Neural progenitor cell (in vitro differentiated cells): ENCODE data around the gene SCYGR1. TPM values are rescaled to one million over a fixed set of nuclear protein-coding genes. Genes with fewer than 3 reads are reported as not detected.
"Not testable (repeated sequence)": the region's sequence is repeated elsewhere in the genome, so short reads cannot be mapped to it uniquely, and the experiment has no call there.

Experiments
- DNase-seq: peaks from one replicate; pipeline ENCODE4 v3.0.0-alpha.2; 2016; ENCODE audit warnings: low spot score
- H2AFZ ChIP-seq: fragments of 200-600 bp; sonication (generic); replicated peaks from 2 replicates; pipeline ENCODE4 v1.6.1; 2016; ENCODE audit warnings: antibody characterized with exemption
- H3F3A ChIP-seq: fragments of 200-600 bp; sonication (generic); 2 replicates; pipeline ENCODE4 v1.6.1; 2016; ENCODE audit warnings: antibody characterized with exemption, low read depth
- H3K27ac ChIP-seq: fragments of 200-600 bp; sonication (generic); 2 replicates; pipeline ENCODE4 v1.5.1; 2016; ENCODE audit warnings: mild to moderate bottlenecking
- H3K27me3 ChIP-seq: fragments of 200-600 bp; sonication (generic); 2 replicates; pipeline ENCODE4 v1.6.1; 2016; ENCODE audit warnings: mild to moderate bottlenecking, moderate library complexity
- H3K36me3 ChIP-seq: fragments of 200-600 bp; sonication (generic); 2 replicates; pipeline ENCODE4 v1.5.1; 2016
- H3K4me1 ChIP-seq: fragments of 200-600 bp; sonication (generic); 2 replicates; pipeline ENCODE4 v1.6.1; 2016; ENCODE audit warnings: mixed run types
- H3K4me2 ChIP-seq: fragments of 200-600 bp; sonication (generic); 2 replicates; pipeline ENCODE4 v1.6.1; 2016
- H3K4me3 ChIP-seq: fragments of 200-600 bp; sonication (generic); 2 replicates; pipeline ENCODE4 v1.5.1; 2016
- H3K79me2 ChIP-seq: fragments of 200-600 bp; sonication (generic); 2 replicates; pipeline ENCODE4 v1.6.1; 2016; ENCODE audit warnings: low read depth
- H3K9ac ChIP-seq: fragments of 200-600 bp; sonication (generic); 2 replicates; pipeline ENCODE4 v1.6.1; 2016
- H3K9me3 ChIP-seq: fragments of 200-600 bp; sonication (generic); 2 replicates; pipeline ENCODE4 v1.5.1; 2016; ENCODE audit warnings: low read depth
- H4K20me1 ChIP-seq: fragments of 200-600 bp; sonication (generic); 2 replicates; pipeline ENCODE4 v1.6.1; 2016; ENCODE audit warnings: low read depth
- H3K27ac Mint-ChIP-seq: 3 replicates; pipeline ENCODE4 v1.8.0; 2021; ENCODE audit warnings: mixed read lengths
- H3K27me3 Mint-ChIP-seq: 2 replicates; pipeline ENCODE4 v1.8.0; 2022; ENCODE audit warnings: low read depth, mild to moderate bottlenecking, inconsistent platforms, moderate library complexity, mixed read lengths; ENCODE audit not compliant: insufficient read depth
- H3K36me3 Mint-ChIP-seq: 3 replicates; pipeline ENCODE4 v1.8.0; 2021; ENCODE audit warnings: mixed read lengths
- H3K4me1 Mint-ChIP-seq: 3 replicates; pipeline ENCODE4 v1.8.0; 2021; ENCODE audit warnings: mixed read lengths
- H3K4me3 Mint-ChIP-seq: 3 replicates; pipeline ENCODE4 v1.8.0; 2021; ENCODE audit warnings: mild to moderate bottlenecking, moderate library complexity, mixed read lengths
- H3K9me3 Mint-ChIP-seq: 3 replicates; pipeline ENCODE4 v1.8.0; 2020; ENCODE audit warnings: mixed read lengths
- CTCF ChIP-seq: fragments of 200-600 bp; sonication (generic); IDR thresholded peaks from 2 replicates; pipeline ENCODE4 v1.5.1; 2017; ENCODE audit warnings: antibody characterized with exemption, mild to moderate bottlenecking
- EZH2 ChIP-seq: fragments of 200-600 bp; sonication (generic); IDR thresholded peaks from 2 replicates; pipeline ENCODE4 v1.6.1; 2017; ENCODE audit warnings: antibody characterized with exemption, mild to moderate bottlenecking, moderate library complexity
- EZH2phosphoT487 ChIP-seq: fragments of 200-600 bp; sonication (generic); IDR thresholded peaks from 2 replicates; pipeline ENCODE4 v1.6.1; 2017; ENCODE audit warnings: antibody characterized with exemption
- total RNA-seq: library from RNA; depleted of rRNA; stranded (reverse); fragments of >200 nt; gene quantifications from 2 replicates; pipeline ENCODE4 v1.2.3, GENCODE V29; 2015; ENCODE audit warnings: low replicate concordance

SCYGR1 gene
- total RNA-seq, 1 donor from 2014 or later = not detected

DNA sequence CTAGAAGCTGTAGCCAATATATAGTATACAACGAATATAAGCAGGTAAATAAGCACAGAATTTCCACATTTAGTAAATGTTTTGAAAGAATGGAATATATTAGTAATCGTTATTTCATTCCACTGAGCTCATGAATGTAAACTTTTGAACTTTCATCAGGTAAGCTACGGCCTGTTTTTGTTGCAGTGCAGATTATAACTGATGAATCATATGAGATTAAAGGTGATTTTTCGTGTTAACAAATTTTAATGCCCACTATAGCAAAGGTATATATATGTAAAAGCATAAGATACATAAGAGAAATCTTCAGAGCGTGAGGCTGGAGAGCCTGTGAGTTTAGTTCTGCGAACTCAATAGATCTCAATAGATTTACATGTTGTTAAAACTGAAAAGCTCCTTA is 1.1 kb downstream of the SCYGR1 start:
- Histone ChIP-seq H3K4me3 (no peak overlapping the region), H3K27ac (no peak overlapping the region), H3K9ac (no peak overlapping the region), H3K79me2 (no peaks in the 10 kb centered on the region), H2AFZ (no peak overlapping the region), H3K9me3 (no peaks in the 10 kb centered on the region), H3K27me3 (no peaks in the 10 kb centered on the region), H4K20me1 (no peaks in the 10 kb centered on the region), H3K4me2 (no peak overlapping the region), H3K36me3 (no peaks in the 10 kb centered on the region), H3F3A (no peaks in the 10 kb centered on the region), H3K4me1 (no peaks in the 10 kb centered on the region)
- no peak for DNase-seq
- H3K4me1 Mint-ChIP-seq = no peaks in the 10 kb centered on the region
- no peak overlapping the region for H3K27ac Mint-ChIP-seq
- H3K27me3 Mint-ChIP-seq = peaks cover 2% of the 10 kb centered on the region
- no peaks in the 10 kb centered on the region for H3K36me3 Mint-ChIP-seq
- TF ChIP-seq EZH2 (no peak), EZH2phosphoT487 (no peak), CTCF (no peak)
- H3K4me3 Mint-ChIP-seq = no peak overlapping the region
- H3K9me3 Mint-ChIP-seq = no peaks in the 10 kb centered on the region

DNA sequence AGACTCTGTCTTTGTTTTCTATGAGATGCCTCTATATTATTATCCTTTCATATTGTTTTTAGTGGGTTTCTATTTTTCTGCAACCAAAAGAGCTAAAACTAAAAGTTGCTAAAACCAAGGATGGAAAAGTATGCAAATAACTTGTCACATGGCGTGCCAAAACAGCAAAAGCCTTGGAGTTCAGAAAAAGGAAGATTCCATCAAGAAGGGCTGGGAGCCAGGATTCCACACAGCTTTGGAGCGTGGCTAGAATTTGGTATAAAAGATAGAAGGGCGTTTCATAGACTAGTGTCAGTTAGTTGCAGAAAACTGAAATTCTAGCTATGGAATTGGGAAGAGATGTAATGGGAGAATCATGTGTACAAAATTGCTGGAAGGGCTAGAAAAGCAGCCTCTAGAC is 4.1 kb downstream of the SCYGR1 start:
- no peaks in the 10 kb centered on the region for H3K36me3 ChIP-seq
- no peaks in the 10 kb centered on the region for H3K27me3 ChIP-seq
- H3K4me2 ChIP-seq = no peak overlapping the region
- H3K9ac ChIP-seq = no peak overlapping the region
- no peaks in the 10 kb centered on the region for H3F3A ChIP-seq
- Mint-ChIP-seq H3K36me3 (no peaks in the 10 kb centered on the region), H3K27me3 (peaks cover 2% of the 10 kb centered on the region), H3K9me3 (no peaks in the 10 kb centered on the region), H3K4me1 (no peaks in the 10 kb centered on the region), H3K27ac (no peak overlapping the region), H3K4me3 (no peak overlapping the region)
- no peaks in the 10 kb centered on the region for H3K79me2 ChIP-seq
- DNase-seq = no peak
- no peaks in the 10 kb centered on the region for H3K4me1 ChIP-seq
- H3K27ac ChIP-seq = no peak overlapping the region
- no peaks in the 10 kb centered on the region for H3K9me3 ChIP-seq
- no peaks in the 10 kb centered on the region for H4K20me1 ChIP-seq
- TF ChIP-seq CTCF (no peak), EZH2phosphoT487 (no peak), EZH2 (no peak)
- H2AFZ ChIP-seq = no peak overlapping the region
- no peak overlapping the region for H3K4me3 ChIP-seq

DNA sequence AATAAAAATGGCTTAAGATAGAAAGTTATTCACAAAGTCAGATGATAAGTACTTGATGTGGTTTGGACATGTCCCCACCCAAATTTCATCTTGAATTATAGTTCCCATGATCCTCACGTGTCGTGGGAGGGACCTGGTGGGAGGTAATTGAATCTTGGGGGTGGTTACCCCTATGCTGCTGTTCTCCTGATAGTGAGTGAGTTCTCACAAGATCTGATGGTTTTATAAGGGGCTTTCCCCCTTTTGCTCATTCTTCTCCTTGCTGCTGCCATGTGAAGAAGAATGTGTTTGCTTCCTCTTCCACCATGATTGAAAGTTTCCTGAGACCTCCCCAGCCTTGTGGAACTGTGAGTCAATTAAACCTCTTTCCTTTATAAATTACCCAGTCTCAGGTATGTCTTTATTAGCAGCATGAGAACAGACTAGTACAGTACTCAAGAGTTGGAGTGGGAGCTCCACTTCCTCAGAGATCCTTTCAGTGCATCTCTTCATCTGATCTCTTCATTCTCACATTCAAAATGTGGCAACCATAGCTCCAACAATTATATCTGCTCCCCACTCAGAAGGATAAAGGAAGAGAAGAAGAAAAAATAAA is 5.4 kb downstream of the SCYGR1 start:
- H3K4me1 Mint-ChIP-seq, DNase-seq, H3K79me2 ChIP-seq, H3K9me3 ChIP-seq, H3K36me3 Mint-ChIP-seq, H4K20me1 ChIP-seq, H3K9me3 Mint-ChIP-seq, H3K9ac ChIP-seq, H3K4me3 Mint-ChIP-seq, H3K27me3 Mint-ChIP-seq, H3K36me3 ChIP-seq, H3K27ac Mint-ChIP-seq, H3K4me1 ChIP-seq, H3F3A ChIP-seq, H3K27ac ChIP-seq, H3K4me3 ChIP-seq, H3K27me3 ChIP-seq, H2AFZ ChIP-seq, H3K4me2 ChIP-seq: not testable (repeated sequence)

DNA sequence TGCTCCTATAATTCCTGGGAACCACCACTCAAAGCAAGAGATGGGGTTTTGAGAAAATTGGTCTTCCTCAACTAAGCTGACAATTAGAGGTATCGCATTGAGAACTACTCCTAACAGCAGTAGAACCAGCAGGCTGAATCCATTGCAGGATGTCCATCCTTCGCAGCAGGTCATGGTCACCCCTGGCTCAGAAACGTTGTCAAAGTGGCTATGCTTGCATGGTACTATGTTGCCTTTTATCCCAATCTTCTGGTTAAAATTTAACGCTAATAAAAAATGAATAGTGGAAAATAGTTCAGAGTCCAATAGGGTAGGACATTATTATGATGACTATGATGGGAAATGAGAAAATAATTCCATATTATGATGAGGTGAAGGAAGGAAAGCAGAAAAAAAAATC is 8.7 kb downstream of the SCYGR1 start, which contains the start of gene TM4SF20:
TSS of gene TM4SF20 (minus strand) at position 212 of the 400 bp plus-strand sequence. CDS start at position 174, 38 bp downstream.
- Mint-ChIP-seq H3K4me3 (no peak within 1 kb of the TSS), H3K36me3 (no peaks in the 10 kb centered on the region), H3K27ac (no peak within 1 kb of the TSS), H3K4me1 (no peaks in the 10 kb centered on the region), H3K9me3 (no peaks in the 10 kb centered on the region), H3K27me3 (no peaks in the 10 kb centered on the region)
- Histone ChIP-seq H3K27ac (no peak within 1 kb of the TSS), H2AFZ (peak within 1 kb of the TSS; percentile 11), H4K20me1 (no peaks in the 10 kb centered on the region), H3K4me2 (no peak within 1 kb of the TSS), H3K27me3 (no peaks in the 10 kb centered on the region), H3K4me3 (no peak within 1 kb of the TSS), H3K9me3 (no peaks in the 10 kb centered on the region), H3K9ac (no peak within 1 kb of the TSS), H3K79me2 (no peaks in the 10 kb centered on the region), H3K4me1 (no peaks in the 10 kb centered on the region), H3K36me3 (no peaks in the 10 kb centered on the region), H3F3A (no peaks in the 10 kb centered on the region)
- no peak for TF ChIP-seq EZH2phosphoT487
- no peak for TF ChIP-seq EZH2
- no peak for TF ChIP-seq CTCF
- no peak for DNase-seq
